GM12875 (cell line): ENCODE results near the gene CLK3.

Experiments
- H3K4me3 ChIP-seq: one replicate; pipeline ENCODE4 v1.5.1; 2011; ENCODE audit warnings: low read depth, low read length, control low read depth
- TF ChIP-seq, protein P1 (sequence below): IDR thresholded peaks from 2 replicates; pipeline ENCODE4 v1.5.1; 2011; ENCODE audit warnings: low read depth, mild to moderate bottlenecking, control low read depth, inconsistent platforms, low read length, moderate library complexity, borderline replicate concordance; ENCODE audit not compliant: insufficient read depth

The CLK3 gene

DNA sequence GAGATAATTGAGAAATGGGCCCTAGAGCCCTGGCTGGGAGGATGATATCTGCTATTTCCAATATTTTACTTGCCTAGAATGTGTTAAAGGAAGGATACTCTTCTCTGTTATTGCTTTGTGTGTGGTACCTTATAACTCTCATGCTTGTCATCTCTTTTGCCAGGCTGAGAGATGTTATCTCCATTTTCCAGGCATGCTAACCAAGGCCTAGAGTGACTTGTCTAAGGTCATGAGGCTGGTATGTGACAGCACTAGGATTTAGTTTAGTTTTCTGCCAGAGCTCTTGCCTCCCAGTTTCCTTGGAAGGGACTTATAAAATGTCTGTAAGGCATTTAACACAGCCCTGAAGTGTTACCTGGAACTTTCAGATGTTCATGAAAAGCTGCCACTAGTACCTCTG lies 1.4 kb downstream of the CLK3 start:
- peak overlapping the region; percentile 86 for H3K4me3 ChIP-seq
- TF ChIP-seq, protein P1, sequence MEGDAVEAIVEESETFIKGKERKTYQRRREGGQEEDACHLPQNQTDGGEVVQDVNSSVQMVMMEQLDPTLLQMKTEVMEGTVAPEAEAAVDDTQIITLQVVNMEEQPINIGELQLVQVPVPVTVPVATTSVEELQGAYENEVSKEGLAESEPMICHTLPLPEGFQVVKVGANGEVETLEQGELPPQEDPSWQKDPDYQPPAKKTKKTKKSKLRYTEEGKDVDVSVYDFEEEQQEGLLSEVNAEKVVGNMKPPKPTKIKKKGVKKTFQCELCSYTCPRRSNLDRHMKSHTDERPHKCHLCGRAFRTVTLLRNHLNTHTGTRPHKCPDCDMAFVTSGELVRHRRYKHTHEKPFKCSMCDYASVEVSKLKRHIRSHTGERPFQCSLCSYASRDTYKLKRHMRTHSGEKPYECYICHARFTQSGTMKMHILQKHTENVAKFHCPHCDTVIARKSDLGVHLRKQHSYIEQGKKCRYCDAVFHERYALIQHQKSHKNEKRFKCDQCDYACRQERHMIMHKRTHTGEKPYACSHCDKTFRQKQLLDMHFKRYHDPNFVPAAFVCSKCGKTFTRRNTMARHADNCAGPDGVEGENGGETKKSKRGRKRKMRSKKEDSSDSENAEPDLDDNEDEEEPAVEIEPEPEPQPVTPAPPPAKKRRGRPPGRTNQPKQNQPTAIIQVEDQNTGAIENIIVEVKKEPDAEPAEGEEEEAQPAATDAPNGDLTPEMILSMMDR = no peak

DNA sequence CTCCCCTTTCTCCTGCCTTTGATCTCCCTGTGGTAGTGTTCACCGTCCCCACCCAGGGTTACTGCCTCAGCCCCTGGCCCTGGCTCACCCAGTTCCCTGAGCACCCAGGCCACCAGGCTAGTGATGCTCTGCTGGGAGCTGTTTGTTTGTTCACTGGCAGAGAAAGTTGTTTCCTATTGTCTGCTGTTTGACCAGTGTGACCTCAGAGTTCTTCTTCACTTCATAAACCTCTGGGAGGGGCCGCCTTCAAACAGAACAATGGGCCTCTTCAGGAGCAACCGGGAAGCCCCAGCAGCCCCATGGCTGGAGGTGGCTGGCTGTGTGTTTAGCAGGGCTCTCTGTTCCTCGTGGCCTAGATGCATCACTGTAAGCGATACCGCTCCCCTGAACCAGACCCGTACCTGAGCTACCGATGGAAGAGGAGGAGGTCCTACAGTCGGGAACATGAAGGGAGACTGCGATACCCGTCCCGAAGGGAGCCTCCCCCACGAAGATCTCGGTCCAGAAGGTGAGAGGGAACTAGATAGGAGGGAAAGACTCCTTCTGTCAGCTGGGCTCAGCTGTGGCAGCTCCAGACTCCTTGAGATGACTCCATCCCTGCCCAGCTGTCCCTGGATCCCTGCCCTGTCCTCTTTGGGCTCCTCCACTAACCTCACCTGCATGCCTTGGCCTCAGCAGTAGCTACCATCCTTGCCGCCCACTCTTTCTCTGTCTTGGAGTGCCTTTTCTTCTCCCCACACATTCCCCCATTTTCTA lies 3.4 kb downstream of the CLK3 start:
- H3K4me3 ChIP-seq = no peak overlapping the region

DNA sequence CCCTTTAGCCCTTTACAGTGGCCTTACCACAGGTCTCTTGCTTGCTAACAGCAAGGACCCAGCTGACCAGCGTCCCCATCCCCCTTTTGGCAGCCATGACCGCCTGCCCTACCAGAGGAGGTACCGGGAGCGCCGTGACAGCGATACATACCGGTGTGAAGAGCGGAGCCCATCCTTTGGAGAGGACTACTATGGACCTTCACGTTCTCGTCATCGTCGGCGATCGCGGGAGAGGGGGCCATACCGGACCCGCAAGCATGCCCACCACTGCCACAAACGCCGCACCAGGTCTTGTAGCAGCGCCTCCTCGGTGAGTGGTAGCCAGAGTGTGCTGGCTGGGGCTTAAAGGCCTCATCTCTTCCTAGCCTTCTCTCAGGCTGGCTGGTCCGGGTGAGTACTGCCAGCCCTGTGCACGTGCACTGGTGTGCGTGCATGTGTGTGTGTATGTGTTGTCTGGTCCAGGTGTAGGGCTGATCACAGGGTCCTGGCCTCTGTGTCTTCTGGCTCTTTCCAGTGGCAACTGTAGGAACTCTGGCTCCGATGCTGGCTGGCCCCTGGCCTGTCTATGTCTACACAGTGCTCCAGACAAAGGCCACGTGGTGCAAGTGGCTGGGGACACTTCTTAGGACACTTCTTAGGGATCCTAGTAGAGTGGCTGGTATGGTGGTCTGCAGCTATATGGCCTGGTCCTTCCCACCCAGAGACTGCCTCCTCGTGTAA lies 4.4 kb downstream of the CLK3 start:
- H3K4me3 ChIP-seq = no peak overlapping the region
- TF ChIP-seq, protein P1 = no peak

More for the DNA sequence above, 3.4 kb downstream of the CLK3 start:
- TF ChIP-seq, protein P1 = no peak

DNA sequence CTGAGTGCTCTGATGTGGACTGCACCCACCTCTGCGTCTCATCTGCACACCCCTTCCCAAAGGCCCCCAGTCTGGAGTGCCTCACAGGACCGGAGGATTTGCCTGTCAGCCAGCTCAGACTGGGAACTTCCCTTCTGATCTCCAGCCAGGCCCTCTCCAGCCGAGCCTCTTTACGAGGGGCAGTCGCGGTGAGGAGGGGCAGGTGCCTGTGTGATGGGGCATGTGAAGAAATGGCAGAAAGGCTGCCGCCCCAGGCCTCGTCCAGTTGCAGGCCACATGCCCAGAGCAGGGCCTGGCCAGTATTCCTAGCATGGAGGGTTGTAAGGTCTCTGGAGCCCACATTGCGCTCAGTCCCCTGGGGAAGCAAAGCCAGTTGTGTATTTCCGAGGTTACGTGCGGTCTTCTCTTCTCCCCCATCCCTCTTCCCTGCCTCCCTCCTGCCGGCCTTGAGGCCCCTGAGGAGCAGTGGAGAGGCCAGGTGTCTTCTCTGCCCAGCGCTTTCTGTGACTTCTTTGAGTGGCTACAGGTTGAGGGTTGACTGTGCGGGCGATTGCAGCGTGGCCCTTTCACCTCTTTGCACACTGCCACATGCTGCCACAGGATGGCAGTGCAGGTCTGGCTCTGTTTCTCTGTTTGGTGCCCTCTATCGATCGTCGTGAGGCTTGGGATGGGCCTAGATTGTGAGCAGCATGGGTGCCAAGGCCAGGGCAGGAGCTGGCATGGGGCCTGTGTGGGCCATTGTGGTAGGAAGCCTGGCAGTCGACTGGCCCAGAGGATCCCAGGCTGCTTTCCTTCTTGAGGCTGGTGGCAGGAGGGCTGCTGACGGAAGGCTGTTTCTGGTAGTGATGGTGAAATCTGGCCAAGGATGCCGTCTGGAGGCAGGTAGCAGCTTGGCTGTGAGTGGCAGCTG lies 5.3 kb downstream of the CLK3 start:
- TF ChIP-seq, protein P1 = peak; percentile 99
- H3K4me3 ChIP-seq = no peak overlapping the region

DNA sequence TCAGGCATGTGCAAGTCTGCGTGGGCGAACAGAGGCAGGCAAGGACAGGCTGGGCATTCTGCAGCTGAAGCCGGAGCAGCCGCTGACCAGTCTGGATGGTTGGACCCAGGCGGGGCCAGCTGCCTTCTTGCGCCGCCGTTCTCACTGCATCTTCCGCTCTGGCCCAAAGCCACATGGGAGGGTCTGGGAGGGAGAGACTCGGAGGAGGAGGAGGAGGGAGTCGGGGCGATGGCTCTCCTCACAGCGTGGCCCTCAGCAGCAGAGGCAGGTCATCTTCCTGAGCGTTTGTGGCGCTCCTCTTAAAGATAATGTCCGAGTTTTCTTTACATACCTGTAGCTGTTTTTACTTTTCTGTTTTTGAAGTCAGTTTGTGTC lies 5.9 kb downstream of the CLK3 start:
- TF ChIP-seq, protein P1 = no peak
- H3K4me3 ChIP-seq = no peak overlapping the region

DNA sequence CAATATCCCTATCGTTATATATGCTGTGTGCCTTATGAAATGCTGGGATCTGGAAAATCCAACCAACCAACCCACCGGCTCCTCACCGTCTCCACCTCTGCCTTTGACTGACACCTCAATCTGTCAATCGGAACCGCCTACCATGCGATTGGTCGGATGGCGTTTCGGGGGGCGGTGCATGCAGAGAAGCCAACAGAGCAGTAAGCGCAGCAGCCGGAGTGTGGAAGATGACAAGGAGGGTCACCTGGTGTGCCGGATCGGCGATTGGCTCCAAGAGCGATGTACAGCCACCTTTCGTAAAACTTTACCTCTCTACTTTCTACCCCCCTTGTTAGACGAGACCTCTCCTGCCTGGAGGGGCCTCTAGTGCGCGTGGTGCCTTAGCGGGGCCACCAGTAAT lies 6.3 kb downstream of the CLK3 start:
- no peak overlapping the region for H3K4me3 ChIP-seq
- TF ChIP-seq, protein P1 = no peak
